HG03521 (cell line): ENCODE data around the gene OR10K2.
A peak's percentile ranks its signal among the peaks of the same experiment; 100 is the strongest.

Source experiments
- ATAC-seq: cut with Tn5 transposase; IDR thresholded peaks from one replicate; pipeline ENCODE4 v1.9.1; 2021; ENCODE audit warnings: mild to moderate bottlenecking, moderate library complexity; ENCODE audit not compliant: unreplicated experiment

Gene OR10K2

GRCh38 chr1:158371188-158371953 lies 54.7 kb downstream of the OR10K2 start:
- ATAC-seq = peak; percentile 86
